Measurements from ENCODE around the gene BDKRB1.

DNA sequence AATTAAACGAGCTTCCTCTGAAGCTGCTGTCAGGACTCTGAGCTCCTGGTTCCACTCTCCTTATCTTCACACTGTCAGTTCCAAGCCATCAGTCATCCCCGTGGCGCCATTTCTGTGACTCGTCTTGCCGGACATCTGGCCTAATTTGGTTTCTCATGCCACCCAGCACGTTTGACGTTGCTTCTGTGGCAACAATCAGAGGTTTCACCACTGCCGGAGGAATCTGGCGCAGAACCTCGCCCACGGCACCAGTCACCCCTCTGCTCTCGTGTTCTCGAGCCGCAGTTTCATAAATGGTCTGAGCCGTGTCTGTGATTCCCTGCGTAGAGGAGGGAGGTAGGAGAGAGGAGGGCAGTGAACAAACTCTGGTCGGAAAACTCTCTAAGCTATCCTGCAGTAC is 29.7 kb downstream of the BDKRB1 start:
- TF ChIP-seq RAD21 (IDR thresholded peaks at IDR 0.05; ENCODE audit: low read depth) (no peak), TAF1 (IDR thresholded peaks at IDR 0.05; ENCODE audit: low read depth) (no peak)
